Ovary (tissue), 3 donors: Measurements from ENCODE around the gene LTB4R.

Experiments used
- CTCF ChIP-seq, 3 donors: fragments of 450-650 bp in 2 of 3; fragments of 200-600 bp in 1 of 3; IDR thresholded peaks; one replicate each; pipeline versions ENCODE4 v1.5.1 to v1.8.0; 2016 to 2022; ENCODE audit warnings: antibody characterized with exemption in 3 of 3, mild to moderate bottlenecking in 1 of 3
- EP300 ChIP-seq: sonication (generic); formaldehyde crosslinking; IDR thresholded peaks from one replicate; pipeline ENCODE4 v1.6.1; 2017; ENCODE audit warnings: antibody characterized with exemption
- POLR2A ChIP-seq: fragments of 450-650 bp; IDR thresholded peaks from one replicate; pipeline ENCODE4 v1.6.1; 2017; ENCODE audit warnings: antibody characterized with exemption, mild to moderate bottlenecking, moderate library complexity
- donor health status: DM: no; HTN: no; CAD: no.

GRCh38 chr14:24304019-24304387 lies 7.3 kb upstream of the LTB4R start:
- TF ChIP-seq CTCF (IDR thresholded peaks at IDR 0.05), result no peak
- no peak for TF ChIP-seq POLR2A
- TF ChIP-seq EP300, result no peak
